ENCODE results near the gene RTEL1. TPM values are rescaled to one million over a fixed set of nuclear protein-coding genes. Genes with fewer than 3 reads are reported as not detected.

RTEL1 gene
- total and polyA plus RNA-seq, 9 of the 15 experiments (the other 6 are each of a cell fraction or from before 2014, with no cell fraction given) = 0.36 to 61.0 (median 17.9) TPM

GRCh38 chr20:63707558-63708300 is 49.6 kb downstream of the RTEL1 start, which contains the start of the genes ARFRP1 and ZGPAT (continued):
- TF ChIP-seq RREB1 (CRISPR knock-in tag; IDR thresholded peaks at IDR 0.05) = 0 out of 2 replicates have a peak, but pooled peaks have one; percentile 25
- peak; percentile 78; the same call in 1 of the 2 replicates for TF ChIP-seq GTF2E2 (tag; IDR thresholded peaks at IDR 0.05)
- TF ChIP-seq USF1 (CRISPR knock-in tag; IDR thresholded peaks at IDR 0.05) = peak; percentile 52; the same call in 1 of the 2 replicates
- no peak for TF ChIP-seq LARP7 (IDR thresholded peaks at IDR 0.05)
- TF ChIP-seq FOXK2 (conservative IDR thresholded peaks at IDR 0.05 in 1 of 2, IDR thresholded peaks at IDR 0.05 in 1 of 2; ENCODE audit: low read depth in 2 of 2) = no peak
- TF ChIP-seq HNRNPK (IDR thresholded peaks at IDR 0.05; ENCODE audit: low read depth, low read length, poor library complexity, severe bottlenecking) = no peak
- TF ChIP-seq ZKSCAN1 (IDR thresholded peaks at IDR 0.05; ENCODE audit: low read depth, low read length) = no peak
- TF ChIP-seq ILF3 (IDR thresholded peaks at IDR 0.05; ENCODE audit: borderline replicate concordance) = no peak
- no peak for TF ChIP-seq UBTF (IDR thresholded peaks at IDR 0.05; ENCODE audit: borderline replicate concordance in 1 of 2, low read depth in 2 of 2, low read length in 2 of 2)
- no peak for TF ChIP-seq BHLHE40 (IDR thresholded peaks at IDR 0.05; ENCODE audit: low read length)
- no peak for TF ChIP-seq ZNF79 (CRISPR knock-in tag; IDR thresholded peaks at IDR 0.05; ENCODE audit: low read depth)
- TF ChIP-seq NR2F6 (CRISPR knock-in tag; IDR thresholded peaks at IDR 0.05) = peak; percentile 82
- peak; percentile 73 for TF ChIP-seq CREM (IDR thresholded peaks at IDR 0.05; ENCODE audit: low read depth)
- TF ChIP-seq SMARCA4 (IDR thresholded peaks at IDR 0.05) = no peak
- peak; percentile 42 to 44; a peak in 3 of 4 replicates for TF ChIP-seq SIX5 (IDR thresholded peaks at IDR 0.05; ENCODE audit: borderline replicate concordance in 1 of 2, insufficient read depth in 1 of 2, low read depth in 1 of 2, low read length in 2 of 2)
- no peak; the same call in 1 of the 2 replicates for TF ChIP-seq BCL6 (CRISPR knock-in tag; IDR thresholded peaks at IDR 0.05)
- TF ChIP-seq RFX1 (IDR thresholded peaks at IDR 0.05) = no peak
- peak; percentile 84 for TF ChIP-seq HCFC1 (IDR thresholded peaks at IDR 0.05; ENCODE audit: low read depth, low read length)
- no peak for TF ChIP-seq PHTF2 (CRISPR knock-in tag; IDR thresholded peaks at IDR 0.05)
- no peak for TF ChIP-seq NELFE (IDR thresholded peaks at IDR 0.05; ENCODE audit: insufficient read depth, insufficient read length)
